K562 (cell line): ENCODE data around the gene BCAS4. TPM values are rescaled to one million over a fixed set of nuclear protein-coding genes. Genes with fewer than 3 reads are reported as not detected.

Experiments
- CBX8 ChIP-seq: fragments of 200-600 bp; sonication (generic); IDR thresholded peaks from 2 replicates; pipeline ENCODE4 v1.6.1; 2012; ENCODE audit warnings: borderline replicate concordance, mixed run types, low read depth, mild to moderate bottlenecking, moderate library complexity, mixed read lengths, low read length, control low read depth, inconsistent platforms; ENCODE audit not compliant: poor library complexity, severe bottlenecking; ENCODE audit errors: extremely low read depth
- HMGXB4 ChIP-seq: sonication (generic); formaldehyde crosslinking; IDR thresholded peaks from 2 replicates; pipeline ENCODE4 v1.8.1; 2023; ENCODE audit warnings: mild to moderate bottlenecking, missing genetic modification reagents
- RERE ChIP-seq: sonication (generic); formaldehyde crosslinking; IDR thresholded peaks from 2 replicates; pipeline ENCODE4 v1.8.0; 2023; ENCODE audit warnings: missing genetic modification reagents, mild to moderate bottlenecking, borderline replicate concordance
- ZNF280A ChIP-seq: fragments of 450-650 bp; IDR thresholded peaks from 2 replicates; pipeline ENCODE4 v1.6.1; 2018; ENCODE audit warnings: mild to moderate bottlenecking, low read depth; ENCODE audit not compliant: partially characterized antibody
- polyA plus RNA-seq, 8 experiments: library from polyadenylated mRNA; depleted of rRNA in 4 of 8; stranded (reverse) in 5 of 8; unstranded in 3 of 8; fragments of >200 nt; fragmentation: Nextera tagmentation in 2 of 8; fragmentation: Illumina TruSeq in 1 of 8; extraction: Ambion mirVana in 2 of 8; extraction: Trizol in 1 of 8; gene quantifications; 2 replicates each; pipeline versions ENCODE4 v1.2.1 to v1.2.3, GENCODE V29; 2011 to 2014; ENCODE audit warnings: inconsistent platforms in 1 of 8, missing spikeins in 1 of 8
- total RNA-seq, 7 experiments: library from RNA; depleted of rRNA in 6 of 7; stranded (reverse); fragments of >200 nt in 6 of 7; fragmentation: Illumina TruSeq in 2 of 7; extraction: Trizol in 2 of 7; gene quantifications; 2 replicates each; pipeline versions ENCODE4 v1.2.1 to v1.2.3, GENCODE V29; 2011 to 2021; ENCODE audit warnings: low replicate concordance in 1 of 7

BCAS4 gene
- total and polyA plus RNA-seq, 9 of the 15 experiments (the other 6 are each of a cell fraction or from before 2014, with no cell fraction given), result 0.15 to 2.3 (median 0.47) TPM

GRCh38 chr20:50821257-50821921 lies 26.5 kb downstream of the BCAS4 start (continued):
- no peak for TF ChIP-seq RERE (CRISPR knock-in tag)
- TF ChIP-seq HMGXB4, result no peak
- TF ChIP-seq ZNF280A, result no peak
- no peak for TF ChIP-seq CBX8
